ENCODE results near the gene CD36. TPM values are rescaled to one million over a fixed set of nuclear protein-coding genes. Genes with fewer than 3 reads are reported as not detected.

The CD36 gene
- total RNA-seq (1 to 10 TPM; 3.6 to 4.3 TPM), polyA plus RNA-seq (under 1 TPM in 1 of 2 donors, not detected in 1; 0.30 TPM)

DNA sequence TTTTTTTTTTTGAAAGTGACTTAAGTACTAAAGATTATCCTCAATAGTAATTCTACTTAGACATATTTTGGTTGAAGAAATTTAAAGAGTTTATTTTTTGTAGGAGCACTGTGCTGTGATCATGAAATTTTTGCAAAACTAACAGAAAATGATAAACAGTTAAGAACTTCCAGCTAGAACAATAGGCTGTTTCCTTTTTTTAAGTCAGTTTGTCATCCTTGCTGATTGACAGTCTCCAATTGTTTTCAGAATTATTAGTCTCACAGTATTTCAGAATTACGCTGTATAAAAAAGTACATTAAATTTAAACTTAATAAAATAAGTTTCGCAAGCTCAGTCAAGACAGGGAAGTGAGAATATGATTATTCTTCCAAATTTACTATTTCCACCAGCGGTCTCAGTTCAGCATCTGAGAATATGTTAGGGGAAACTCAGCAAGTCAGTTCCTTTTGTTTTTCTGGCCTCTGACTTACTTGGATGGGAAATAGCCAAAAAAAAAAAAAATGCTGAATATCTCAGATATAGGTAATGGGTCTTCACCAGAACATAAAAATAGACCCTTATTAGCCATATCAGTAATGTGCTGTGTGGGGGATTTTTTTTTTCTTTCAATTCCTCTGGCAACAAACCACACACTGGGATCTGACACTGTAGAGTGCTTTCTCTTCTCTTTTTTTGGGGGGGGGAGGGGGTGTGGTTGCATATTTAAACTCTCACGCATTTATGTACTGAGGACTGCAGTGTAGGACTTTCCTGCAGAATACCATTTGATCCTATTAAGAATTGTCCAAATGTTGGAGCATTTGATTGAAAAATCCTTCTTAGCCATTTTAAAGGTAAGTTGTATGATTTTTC is at the start of gene CD36:
Gene CD36 (plus strand): TSS at position 732 of the 855 bp plus-strand sequence. CDS start 8,099 bp downstream, outside the sequence.
- no peaks in the 10 kb centered on the region for H3K36me3 Mint-ChIP-seq
- intact Hi-C loops (cut with micrococcal nuclease), result no loop called here
- no peak within 1 kb of the TSS for H3K27ac Mint-ChIP-seq
- POLR2A ChIA-PET (ENCODE audit: partially characterized antibody), result no interaction called here
- no peaks in the 10 kb centered on the region for H3K27me3 ChIP-seq (ENCODE audit: insufficient read depth, low read length)
- no peaks in the 10 kb centered on the region for H3K4me1 Mint-ChIP-seq
- H3K27me3 Mint-ChIP-seq, result no peaks in the 10 kb centered on the region
- H3K4me1 ChIP-seq (ENCODE audit: insufficient read depth, low read length), result no peaks in the 10 kb centered on the region
- no peak within 1 kb of the TSS for H3K27ac ChIP-seq (ENCODE audit: low read depth, low read length)
- H3K9me3 Mint-ChIP-seq, result peaks cover 0 to 5% (median under 1%) of the 10 kb centered on the region in 8 donors
- H3K4me3 ChIP-seq (ENCODE audit: low read length in 2 of 2), result no peak within 1 kb of the TSS
- CTCF ChIA-PET (ENCODE audit: partially characterized antibody), result no interaction called here
- no peak within 1 kb of the TSS for H3K4me3 Mint-ChIP-seq
- no peak for DNase-seq
- no peaks in the 10 kb centered on the region for H3K9me3 ChIP-seq (ENCODE audit: control insufficient read depth in 1 of 2, low read length in 2 of 2)
- no peaks in the 10 kb centered on the region for H3K36me3 ChIP-seq (ENCODE audit: insufficient read depth, low read length)

DNA sequence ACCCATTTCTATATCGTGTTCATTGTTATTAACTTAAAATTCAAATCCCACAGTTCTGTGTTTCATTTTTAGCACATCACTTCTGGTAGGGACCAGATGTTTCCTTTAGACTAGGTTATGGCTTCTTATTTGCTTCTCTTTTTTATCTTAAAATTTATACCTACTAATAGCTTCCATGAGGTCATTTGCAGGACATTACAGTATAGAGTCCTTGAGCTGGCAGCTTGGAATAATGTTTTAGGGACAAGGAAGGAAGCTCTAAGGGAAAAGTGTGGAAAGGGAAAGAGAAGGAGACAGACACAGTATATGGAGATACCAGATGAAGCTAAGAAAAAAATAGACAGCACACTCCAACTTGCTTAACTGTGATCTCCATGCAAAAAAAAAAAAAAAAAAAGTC is 48.8 kb upstream of the CD36 start:
- no peaks in the 10 kb centered on the region for H3K27me3 Mint-ChIP-seq
- Histone ChIP-seq H3K4me1 (ENCODE audit: insufficient read depth, low read length) (no peaks in the 10 kb centered on the region), H3K4me3 (ENCODE audit: low read length in 2 of 2) (no peak overlapping the region), H3K27ac (ENCODE audit: low read depth, low read length) (no peak overlapping the region), H3K36me3 (ENCODE audit: insufficient read depth, low read length) (no peaks in the 10 kb centered on the region), H3K27me3 (ENCODE audit: insufficient read depth, low read length) (no peaks in the 10 kb centered on the region), H3K9me3 (ENCODE audit: control insufficient read depth in 1 of 2, low read length in 2 of 2) (no peaks in the 10 kb centered on the region)
- CTCF ChIA-PET (ENCODE audit: partially characterized antibody), result no interaction called here
- no peak overlapping the region for H3K4me3 Mint-ChIP-seq
- no peaks in the 10 kb centered on the region for H3K36me3 Mint-ChIP-seq
- H3K4me1 Mint-ChIP-seq, result no peaks in the 10 kb centered on the region
- H3K27ac Mint-ChIP-seq, result no peak overlapping the region
- H3K9me3 Mint-ChIP-seq, result peaks cover 0 to 2% (median 0%) of the 10 kb centered on the region in 8 donors
- DNase-seq, result no peak
- POLR2A ChIA-PET (ENCODE audit: partially characterized antibody), result no interaction called here
- intact Hi-C loops (cut with micrococcal nuclease), result no loop called here

GRCh38 chr7:80591654-80592053 is 46.8 kb upstream of the CD36 start:
- ChIA-PET CTCF (ENCODE audit: partially characterized antibody) (no interaction called here), POLR2A (ENCODE audit: partially characterized antibody) (no interaction called here)
- H3K9me3 Mint-ChIP-seq, result peaks cover 0 to 2% (median under 1%) of the 10 kb centered on the region in 8 donors
- H3K27ac Mint-ChIP-seq, result no peak overlapping the region
- H3K4me1 Mint-ChIP-seq, result no peaks in the 10 kb centered on the region
- no peak for DNase-seq
- H3K27ac ChIP-seq (ENCODE audit: low read depth, low read length), result no peak overlapping the region
- no peaks in the 10 kb centered on the region for H3K27me3 ChIP-seq (ENCODE audit: insufficient read depth, low read length)
- no peaks in the 10 kb centered on the region for H3K36me3 ChIP-seq (ENCODE audit: insufficient read depth, low read length)
- H3K4me3 Mint-ChIP-seq, result no peak overlapping the region
- H3K4me1 ChIP-seq (ENCODE audit: insufficient read depth, low read length), result no peaks in the 10 kb centered on the region
- H3K9me3 ChIP-seq (ENCODE audit: control insufficient read depth in 1 of 2, low read length in 2 of 2), result no peaks in the 10 kb centered on the region
- H3K27me3 Mint-ChIP-seq, result no peaks in the 10 kb centered on the region
- intact Hi-C loops (cut with micrococcal nuclease), result no loop called here
- H3K4me3 ChIP-seq (ENCODE audit: low read length in 2 of 2), result no peak overlapping the region
- no peaks in the 10 kb centered on the region for H3K36me3 Mint-ChIP-seq

DNA sequence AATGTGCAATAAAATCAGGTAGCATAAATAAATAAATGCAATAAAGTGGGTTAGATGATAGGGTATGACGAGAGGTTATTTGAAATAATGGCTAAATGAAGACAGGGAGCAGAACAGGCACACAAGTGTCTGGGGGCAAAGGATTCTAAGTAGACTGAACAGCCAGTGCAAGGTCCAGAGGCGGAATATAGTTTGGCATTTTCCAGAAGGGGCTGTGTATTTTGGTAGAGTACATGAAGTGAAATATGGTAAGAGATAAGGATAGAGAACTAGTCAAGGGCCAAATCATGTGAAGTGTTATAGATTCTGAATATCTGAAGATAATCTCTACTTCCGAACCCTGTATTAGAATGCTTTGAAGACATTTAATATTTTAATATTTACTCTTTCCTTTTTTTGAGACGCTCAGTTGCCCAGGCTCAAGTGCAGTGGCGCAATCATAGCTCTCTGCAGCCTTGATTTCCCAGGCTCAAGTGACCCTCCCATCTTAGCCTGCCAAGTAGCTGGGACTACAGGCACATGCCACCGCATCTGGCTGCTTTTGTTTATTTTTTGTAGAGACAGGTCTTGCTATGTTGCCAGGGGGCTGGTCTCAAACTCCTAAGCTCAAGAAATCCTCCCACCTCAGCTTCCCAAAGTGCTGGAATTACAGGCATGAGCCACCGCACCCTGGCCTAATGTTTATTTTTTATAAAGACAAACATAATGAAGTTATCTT is 44.4 kb upstream of the CD36 start:
- Mint-ChIP-seq H3K9me3 (peaks cover 0 to 3% (median 2%) of the 10 kb centered on the region in 8 donors), H3K27me3 (no peaks in the 10 kb centered on the region), H3K4me3 (no peak overlapping the region), H3K4me1 (no peaks in the 10 kb centered on the region), H3K27ac (no peak overlapping the region), H3K36me3 (no peaks in the 10 kb centered on the region)
- Histone ChIP-seq H3K4me3 (ENCODE audit: low read length in 2 of 2) (no peak overlapping the region), H3K4me1 (ENCODE audit: insufficient read depth, low read length) (no peaks in the 10 kb centered on the region), H3K36me3 (ENCODE audit: insufficient read depth, low read length) (no peaks in the 10 kb centered on the region), H3K27ac (ENCODE audit: low read depth, low read length) (no peak overlapping the region), H3K9me3 (ENCODE audit: control insufficient read depth in 1 of 2, low read length in 2 of 2) (no peaks in the 10 kb centered on the region), H3K27me3 (ENCODE audit: insufficient read depth, low read length) (no peaks in the 10 kb centered on the region)
- ChIA-PET CTCF (ENCODE audit: partially characterized antibody) (no interaction called here), POLR2A (ENCODE audit: partially characterized antibody) (no interaction called here)
- intact Hi-C loops (cut with micrococcal nuclease), result no loop called here
- no peak for DNase-seq

DNA sequence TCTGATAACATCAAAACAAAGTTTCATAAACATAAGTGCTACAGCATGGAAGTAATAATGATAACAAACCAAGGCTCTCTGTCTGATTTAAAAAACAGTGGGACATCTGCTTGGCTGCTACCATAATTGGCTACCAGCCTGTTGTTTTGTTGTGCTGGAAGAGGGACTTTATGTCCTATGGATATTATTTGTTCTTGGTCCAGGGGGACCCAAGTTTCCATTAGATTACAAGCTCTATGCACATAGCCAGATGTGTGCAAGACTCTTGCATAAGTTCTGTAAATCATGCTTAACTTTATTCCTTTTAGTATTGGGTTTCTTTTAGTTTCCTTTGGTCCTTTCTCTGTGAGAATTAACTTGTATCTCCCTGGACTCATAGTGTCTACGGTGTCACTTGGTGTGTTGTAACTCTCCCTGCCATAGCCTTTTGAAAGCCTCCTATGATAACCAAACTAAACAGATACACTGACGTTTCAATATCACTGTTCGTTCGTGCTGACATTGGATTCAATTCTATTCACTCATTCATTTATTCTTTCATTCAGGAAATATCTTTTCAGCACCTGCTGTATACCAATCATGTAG is 41.4 kb upstream of the CD36 start:
- DNase-seq, result no peak
- Histone ChIP-seq H3K27me3 (ENCODE audit: insufficient read depth, low read length) (no peaks in the 10 kb centered on the region), H3K4me3 (ENCODE audit: low read length in 2 of 2) (no peak overlapping the region), H3K27ac (ENCODE audit: low read depth, low read length) (no peak overlapping the region), H3K36me3 (ENCODE audit: insufficient read depth, low read length) (no peaks in the 10 kb centered on the region), H3K9me3 (ENCODE audit: control insufficient read depth in 1 of 2, low read length in 2 of 2) (no peaks in the 10 kb centered on the region), H3K4me1 (ENCODE audit: insufficient read depth, low read length) (no peaks in the 10 kb centered on the region)
- no peaks in the 10 kb centered on the region for H3K4me1 Mint-ChIP-seq
- no peak overlapping the region for H3K27ac Mint-ChIP-seq
- ChIA-PET POLR2A (ENCODE audit: partially characterized antibody) (no interaction called here), CTCF (ENCODE audit: partially characterized antibody) (no interaction called here)
- no peaks in the 10 kb centered on the region for H3K36me3 Mint-ChIP-seq
- H3K4me3 Mint-ChIP-seq, result no peak overlapping the region
- H3K9me3 Mint-ChIP-seq, result peaks cover 0 to 7% (median 1%) of the 10 kb centered on the region in 8 donors
- H3K27me3 Mint-ChIP-seq, result no peaks in the 10 kb centered on the region
- intact Hi-C loops (cut with micrococcal nuclease), result no loop called here

DNA sequence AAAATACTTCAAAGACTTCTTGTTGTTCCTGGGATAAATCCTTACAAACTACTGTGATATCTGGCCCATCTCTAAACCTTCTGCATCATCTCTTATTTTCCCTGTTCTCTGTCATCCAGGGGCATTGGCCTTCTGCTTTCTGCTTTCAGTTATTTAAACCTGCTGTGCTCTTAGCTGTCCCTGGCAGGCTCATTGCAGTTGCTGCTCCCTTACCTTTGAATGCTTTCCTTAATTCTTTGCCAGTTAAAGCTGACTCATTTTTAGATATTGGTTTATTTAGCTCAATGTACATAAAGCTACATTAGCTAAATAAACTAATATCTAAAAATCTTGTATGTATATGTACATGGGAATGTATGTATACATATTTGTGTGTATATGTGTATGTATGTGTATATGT is 40.6 kb upstream of the CD36 start:
- ChIA-PET CTCF (ENCODE audit: partially characterized antibody) (no interaction called here), POLR2A (ENCODE audit: partially characterized antibody) (no interaction called here)
- Histone ChIP-seq H3K27ac (ENCODE audit: low read depth, low read length) (no peak overlapping the region), H3K4me1 (ENCODE audit: insufficient read depth, low read length) (no peaks in the 10 kb centered on the region), H3K27me3 (ENCODE audit: insufficient read depth, low read length) (no peaks in the 10 kb centered on the region), H3K9me3 (ENCODE audit: control insufficient read depth in 1 of 2, low read length in 2 of 2) (no peaks in the 10 kb centered on the region), H3K36me3 (ENCODE audit: insufficient read depth, low read length) (no peaks in the 10 kb centered on the region), H3K4me3 (ENCODE audit: low read length in 2 of 2) (no peak overlapping the region)
- H3K9me3 Mint-ChIP-seq, result peaks cover 0 to 7% (median under 1%) of the 10 kb centered on the region in 8 donors
- no peak overlapping the region for H3K4me3 Mint-ChIP-seq
- no peaks in the 10 kb centered on the region for H3K4me1 Mint-ChIP-seq
- no peaks in the 10 kb centered on the region for H3K27me3 Mint-ChIP-seq
- intact Hi-C loops (cut with micrococcal nuclease), result no loop called here
- no peaks in the 10 kb centered on the region for H3K36me3 Mint-ChIP-seq
- no peak for DNase-seq
- H3K27ac Mint-ChIP-seq, result no peak overlapping the region

DNA sequence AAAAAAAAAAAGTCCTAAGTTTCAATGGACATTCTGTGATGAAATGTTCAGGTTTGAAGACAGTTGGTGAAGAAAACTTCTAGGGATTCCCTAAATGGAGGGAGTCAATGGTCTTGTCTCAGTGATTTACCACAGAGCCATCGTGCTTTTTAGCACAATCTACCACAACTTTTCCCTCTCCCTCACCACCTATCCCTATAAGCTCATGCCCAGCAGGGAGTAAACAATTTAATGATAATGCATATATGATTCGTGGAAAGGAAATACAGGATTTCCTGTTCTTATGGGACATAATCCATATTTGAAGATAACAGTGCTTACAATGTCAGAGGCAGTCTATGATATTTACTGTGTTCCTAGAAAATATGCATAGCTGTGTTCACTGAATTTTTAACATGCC is 38.4 kb upstream of the CD36 start:
- Histone ChIP-seq H3K9me3 (ENCODE audit: control insufficient read depth in 1 of 2, low read length in 2 of 2) (no peaks in the 10 kb centered on the region), H3K4me1 (ENCODE audit: insufficient read depth, low read length) (no peaks in the 10 kb centered on the region), H3K27ac (ENCODE audit: low read depth, low read length) (no peak overlapping the region), H3K4me3 (ENCODE audit: low read length in 2 of 2) (no peak overlapping the region), H3K36me3 (ENCODE audit: insufficient read depth, low read length) (no peaks in the 10 kb centered on the region), H3K27me3 (ENCODE audit: insufficient read depth, low read length) (no peaks in the 10 kb centered on the region)
- ChIA-PET POLR2A (ENCODE audit: partially characterized antibody) (no interaction called here), CTCF (ENCODE audit: partially characterized antibody) (no interaction called here)
- H3K36me3 Mint-ChIP-seq, result no peaks in the 10 kb centered on the region
- intact Hi-C loops (cut with micrococcal nuclease), result no loop called here
- no peaks in the 10 kb centered on the region for H3K27me3 Mint-ChIP-seq
- H3K27ac Mint-ChIP-seq, result no peak overlapping the region
- H3K4me3 Mint-ChIP-seq, result no peak overlapping the region
- DNase-seq, result no peak
- peaks cover 0 to 7% (median 0%) of the 10 kb centered on the region in 8 donors for H3K9me3 Mint-ChIP-seq
- H3K4me1 Mint-ChIP-seq, result no peaks in the 10 kb centered on the region

Data from CD4-positive, alpha-beta memory T cell (primary cell).